Measurements from ENCODE around the gene PIK3AP1. TPM values are rescaled to one million over a fixed set of nuclear protein-coding genes. Genes with fewer than 3 reads are reported as not detected.

PIK3AP1 gene
- total and polyA plus RNA-seq, 7 experiments from 2014 or later = 0.46 to 68.1 (median 2.9) TPM

GRCh38 chr10:96639899-96640298 is 80.4 kb downstream of the PIK3AP1 start:
- no peak overlapping the region for H3K4me3 Mint-ChIP-seq
- POLR2A ChIA-PET = no interaction called here
- intact Hi-C loops (cut with micrococcal nuclease) = loop anchor here (2.0 to 5.0 kb wide), 3 partner anchors 53 to 387 kb away; partner anchors contain the start of genes PIK3AP1 (in 2 of the 2) and TM9SF3 (in 2 of the 2)
- H3K9me3 ChIP-seq (ENCODE audit: control insufficient read depth in 2 of 3, low read length in 3 of 3) = no peaks in the 10 kb centered on the region
- no peak overlapping the region for H3K4me3 ChIP-seq (ENCODE audit: low read length)
- peaks cover 0 to 11% (median 0%) of the 10 kb centered on the region in 5 donors for H3K27me3 Mint-ChIP-seq
- DNase-seq (no peak), ATAC-seq (no peak)
- peaks cover 0 to 6% (median 4%) of the 10 kb centered on the region in 7 donors for H3K4me1 Mint-ChIP-seq
- CTCF ChIA-PET = no interaction called here
- peak overlapping the region in 1 of 9 donors; percentile 27 for H3K27ac Mint-ChIP-seq
- H3K27me3 ChIP-seq (ENCODE audit: control insufficient read depth in 2 of 2, insufficient read depth in 2 of 2, low read length in 2 of 2) = no peaks in the 10 kb centered on the region
- no peak overlapping the region for H3K27ac ChIP-seq (ENCODE audit: low read depth, low read length)
- no peaks in the 10 kb centered on the region for H3K4me1 ChIP-seq (ENCODE audit: control insufficient read depth in 2 of 2, insufficient read depth in 2 of 2, low read length in 2 of 2)
- H3K36me3 Mint-ChIP-seq = no peaks in the 10 kb centered on the region
- H3K36me3 ChIP-seq (ENCODE audit: control insufficient read depth in 2 of 3, insufficient read depth in 3 of 3, low read length in 3 of 3) = no peaks in the 10 kb centered on the region
- peaks cover 0 to 1% (median 0%) of the 10 kb centered on the region in 11 donors for H3K9me3 Mint-ChIP-seq

GRCh38 chr10:96638696-96639095 is 81.6 kb downstream of the PIK3AP1 start:
- Histone ChIP-seq H3K36me3 (ENCODE audit: control insufficient read depth in 2 of 3, insufficient read depth in 3 of 3, low read length in 3 of 3) (no peaks in the 10 kb centered on the region), H3K4me1 (ENCODE audit: control insufficient read depth in 2 of 2, insufficient read depth in 2 of 2, low read length in 2 of 2) (no peaks in the 10 kb centered on the region), H3K27me3 (ENCODE audit: control insufficient read depth in 2 of 2, insufficient read depth in 2 of 2, low read length in 2 of 2) (no peaks in the 10 kb centered on the region), H3K27ac (ENCODE audit: low read depth, low read length) (no peak overlapping the region), H3K9me3 (ENCODE audit: control insufficient read depth in 2 of 3, low read length in 3 of 3) (no peaks in the 10 kb centered on the region), H3K4me3 (ENCODE audit: low read length) (no peak overlapping the region)
- no peaks in the 10 kb centered on the region for H3K36me3 Mint-ChIP-seq
- no peak overlapping the region for H3K4me3 Mint-ChIP-seq
- H3K27ac Mint-ChIP-seq = no peak overlapping the region
- H3K4me1 Mint-ChIP-seq = peaks cover 0 to 6% (median 4%) of the 10 kb centered on the region in 7 donors
- DNase-seq = no peak
- peaks cover 0 to 13% (median 3%) of the 10 kb centered on the region in 5 donors for H3K27me3 Mint-ChIP-seq
- POLR2A ChIA-PET = no interaction called here
- intact Hi-C loops (cut with micrococcal nuclease) = no loop called here
- H3K9me3 Mint-ChIP-seq = peaks cover 0 to 1% (median 0%) of the 10 kb centered on the region in 11 donors
- ATAC-seq = no peak
- CTCF ChIA-PET = no interaction called here

GRCh38 chr10:96638120-96638519 is 82.2 kb downstream of the PIK3AP1 start:
- intact Hi-C loops (cut with micrococcal nuclease) = no loop called here
- ChIA-PET CTCF (no interaction called here), POLR2A (interaction anchor here (0.6 kb wide), 1 partner anchor 51 kb away, joined by 3 read pairs; no protein-coding TSS in a partner anchor)
- Histone ChIP-seq H3K4me3 (ENCODE audit: low read length) (no peak overlapping the region), H3K27me3 (ENCODE audit: control insufficient read depth in 2 of 2, insufficient read depth in 2 of 2, low read length in 2 of 2) (no peaks in the 10 kb centered on the region), H3K36me3 (ENCODE audit: control insufficient read depth in 2 of 3, insufficient read depth in 3 of 3, low read length in 3 of 3) (no peaks in the 10 kb centered on the region), H3K4me1 (ENCODE audit: control insufficient read depth in 2 of 2, insufficient read depth in 2 of 2, low read length in 2 of 2) (no peaks in the 10 kb centered on the region), H3K9me3 (ENCODE audit: control insufficient read depth in 2 of 3, low read length in 3 of 3) (no peaks in the 10 kb centered on the region), H3K27ac (ENCODE audit: low read depth, low read length) (no peak overlapping the region)
- ATAC-seq (no peak), DNase-seq (no peak)
- Mint-ChIP-seq H3K4me1 (peaks cover 0 to 6% (median 4%) of the 10 kb centered on the region in 7 donors), H3K27ac (no peak overlapping the region), H3K9me3 (peaks cover 0 to 1% (median 0%) of the 10 kb centered on the region in 11 donors), H3K4me3 (no peak overlapping the region), H3K27me3 (peaks cover 0 to 13% (median 3%) of the 10 kb centered on the region in 5 donors), H3K36me3 (no peaks in the 10 kb centered on the region)

- no peaks in the 10 kb centered on the region for H3K36me3 Mint-ChIP-seq
- CTCF ChIA-PET = no interaction called here
- H3K4me1 Mint-ChIP-seq = peaks cover 0 to 6% (median 4%) of the 10 kb centered on the region in 7 donors
- Histone ChIP-seq H3K9me3 (ENCODE audit: control insufficient read depth in 2 of 3, low read length in 3 of 3) (no peaks in the 10 kb centered on the region), H3K4me3 (ENCODE audit: low read length) (no peak overlapping the region), H3K27ac (ENCODE audit: low read depth, low read length) (no peak overlapping the region), H3K4me1 (ENCODE audit: control insufficient read depth in 2 of 2, insufficient read depth in 2 of 2, low read length in 2 of 2) (no peaks in the 10 kb centered on the region), H3K27me3 (ENCODE audit: control insufficient read depth in 2 of 2, insufficient read depth in 2 of 2, low read length in 2 of 2) (no peaks in the 10 kb centered on the region), H3K36me3 (ENCODE audit: control insufficient read depth in 2 of 3, insufficient read depth in 3 of 3, low read length in 3 of 3) (no peaks in the 10 kb centered on the region)
- H3K9me3 Mint-ChIP-seq = peaks cover 0 to 1% (median 0%) of the 10 kb centered on the region in 11 donors
- H3K27me3 Mint-ChIP-seq = peaks cover 0 to 13% (median 3%) of the 10 kb centered on the region in 5 donors
- POLR2A ChIA-PET = interaction anchor here (0.6 kb wide), 1 partner anchor 50 kb away, joined by 3 read pairs; no protein-coding TSS in a partner anchor
- DNase-seq (no peak), ATAC-seq (no peak)
- H3K4me3 Mint-ChIP-seq = no peak overlapping the region
- no peak overlapping the region for H3K27ac Mint-ChIP-seq
- intact Hi-C loops (cut with micrococcal nuclease) = no loop called here
Observed at GRCh38 chr10:96637709-96638108, 82.6 kb downstream of the PIK3AP1 start.

- intact Hi-C loops (cut with micrococcal nuclease) = no loop called here
- Mint-ChIP-seq H3K27me3 (peaks cover 0 to 13% (median 3%) of the 10 kb centered on the region in 5 donors), H3K4me1 (peaks cover 0 to 6% (median 4%) of the 10 kb centered on the region in 7 donors), H3K27ac (no peak overlapping the region), H3K9me3 (peaks cover 0 to 1% (median 0%) of the 10 kb centered on the region in 11 donors), H3K36me3 (no peaks in the 10 kb centered on the region), H3K4me3 (no peak overlapping the region)
- Histone ChIP-seq H3K27me3 (ENCODE audit: control insufficient read depth in 2 of 2, insufficient read depth in 2 of 2, low read length in 2 of 2) (no peaks in the 10 kb centered on the region), H3K4me3 (ENCODE audit: low read length) (no peak overlapping the region), H3K9me3 (ENCODE audit: control insufficient read depth in 2 of 3, low read length in 3 of 3) (no peaks in the 10 kb centered on the region), H3K4me1 (ENCODE audit: control insufficient read depth in 2 of 2, insufficient read depth in 2 of 2, low read length in 2 of 2) (no peaks in the 10 kb centered on the region), H3K27ac (ENCODE audit: low read depth, low read length) (no peak overlapping the region), H3K36me3 (ENCODE audit: control insufficient read depth in 2 of 3, insufficient read depth in 3 of 3, low read length in 3 of 3) (no peaks in the 10 kb centered on the region)
- no peak for ATAC-seq
- CTCF ChIA-PET = no interaction called here
- POLR2A ChIA-PET = no interaction called here
- no peak for DNase-seq
Observed at GRCh38 chr10:96636551-96636950, 83.8 kb downstream of the PIK3AP1 start.

- Mint-ChIP-seq H3K4me1 (no peaks in the 10 kb centered on the region), H3K27ac (no peak overlapping the region), H3K9me3 (peaks cover 0 to 1% (median 0%) of the 10 kb centered on the region in 11 donors), H3K4me3 (no peak overlapping the region), H3K36me3 (no peaks in the 10 kb centered on the region), H3K27me3 (peaks cover 0 to 6% (median 3%) of the 10 kb centered on the region in 5 donors)
- Histone ChIP-seq H3K27me3 (ENCODE audit: control insufficient read depth in 2 of 2, insufficient read depth in 2 of 2, low read length in 2 of 2) (no peaks in the 10 kb centered on the region), H3K27ac (ENCODE audit: low read depth, low read length) (no peak overlapping the region), H3K36me3 (ENCODE audit: control insufficient read depth in 2 of 3, insufficient read depth in 3 of 3, low read length in 3 of 3) (no peaks in the 10 kb centered on the region), H3K4me3 (ENCODE audit: low read length) (no peak overlapping the region), H3K9me3 (ENCODE audit: control insufficient read depth in 2 of 3, low read length in 3 of 3) (no peaks in the 10 kb centered on the region), H3K4me1 (ENCODE audit: control insufficient read depth in 2 of 2, insufficient read depth in 2 of 2, low read length in 2 of 2) (no peaks in the 10 kb centered on the region)
- intact Hi-C loops (cut with micrococcal nuclease) = no loop called here
- POLR2A ChIA-PET = interaction anchor here (0.6 kb wide), 1 partner anchor 16 kb away, joined by 3 read pairs; no protein-coding TSS in a partner anchor
- ATAC-seq (no peak), DNase-seq (no peak)
- CTCF ChIA-PET = interaction anchor here (0.6 kb wide), 1 partner anchor 22 kb away, joined by 3 read pairs; no protein-coding TSS in a partner anchor
Observed at GRCh38 chr10:96632974-96633710, 87.2 kb downstream of the PIK3AP1 start.

- ATAC-seq (no peak), DNase-seq (no peak)
- no peaks in the 10 kb centered on the region for H3K36me3 Mint-ChIP-seq
- H3K27ac Mint-ChIP-seq = no peak overlapping the region
- H3K9me3 Mint-ChIP-seq = no peaks in the 10 kb centered on the region
- CTCF ChIA-PET = no interaction called here
- Histone ChIP-seq H3K9me3 (ENCODE audit: control insufficient read depth in 2 of 3, low read length in 3 of 3) (no peaks in the 10 kb centered on the region), H3K36me3 (ENCODE audit: control insufficient read depth in 2 of 3, insufficient read depth in 3 of 3, low read length in 3 of 3) (no peaks in the 10 kb centered on the region), H3K4me3 (ENCODE audit: low read length) (no peak overlapping the region), H3K27ac (ENCODE audit: low read depth, low read length) (no peak overlapping the region), H3K4me1 (ENCODE audit: control insufficient read depth in 2 of 2, insufficient read depth in 2 of 2, low read length in 2 of 2) (no peaks in the 10 kb centered on the region), H3K27me3 (ENCODE audit: control insufficient read depth in 2 of 2, insufficient read depth in 2 of 2, low read length in 2 of 2) (no peaks in the 10 kb centered on the region)
- H3K27me3 Mint-ChIP-seq = no peaks in the 10 kb centered on the region
- POLR2A ChIA-PET = no interaction called here
- intact Hi-C loops (cut with micrococcal nuclease) = no loop called here
- H3K4me1 Mint-ChIP-seq = no peaks in the 10 kb centered on the region
- no peak overlapping the region for H3K4me3 Mint-ChIP-seq
Observed at GRCh38 chr10:96627292-96627691, 93.0 kb downstream of the PIK3AP1 start.
